Breast epithelium (tissue), 3 donors: ENCODE measurements around the gene TGFBRAP1.

Experiments
- CTCF ChIP-seq, 3 donors: fragments of 450-650 bp; IDR thresholded peaks; one replicate each; pipeline ENCODE4 v1.5.1; 2016 to 2017; ENCODE audit warnings: antibody characterized with exemption in 3 of 3, mild to moderate bottlenecking in 3 of 3, moderate library complexity in 3 of 3
- POLR2A ChIP-seq: fragments of 450-650 bp; IDR thresholded peaks from one replicate; pipeline ENCODE4 v1.6.1; 2016; ENCODE audit warnings: antibody characterized with exemption, mild to moderate bottlenecking, moderate library complexity

GRCh38 chr2:105364436-105365139, 35.1 kb upstream of the TGFBRAP1 start:
- no peak for TF ChIP-seq CTCF (IDR thresholded peaks at IDR 0.05)
- TF ChIP-seq POLR2A = no peak
